HG02870 (cell line): ENCODE data around the gene DUSP18.
"Not testable (repeated sequence)": the region's sequence is repeated elsewhere in the genome, so short reads cannot be mapped to it uniquely, and the experiment has no call there.

Source experiments
- ATAC-seq: cut with Tn5 transposase; IDR thresholded peaks from one replicate; pipeline ENCODE4 v1.9.1; 2021; ENCODE audit warnings: mild to moderate bottlenecking, moderate library complexity; ENCODE audit not compliant: unreplicated experiment

The DUSP18 gene

GRCh38 chr22:30667494-30668385 lies at the start of gene DUSP18:
TSS of gene DUSP18 (minus strand) at chr22:30667875. CDS start at chr22:30664003, 3,872 bp downstream.
- peak; percentile 79 for ATAC-seq

GRCh38 chr22:30714062-30714461 lies 46.4 kb upstream of the DUSP18 start:
- no peak for ATAC-seq

GRCh38 chr22:30712094-30712493 lies 44.4 kb upstream of the DUSP18 start:
- no peak for ATAC-seq

- ATAC-seq: not testable (repeated sequence)
Measured at GRCh38 chr22:30709980-30710379, 42.3 kb upstream of the DUSP18 start.

GRCh38 chr22:30705710-30706651 lies 38.3 kb upstream of the DUSP18 start:
- peak; percentile 56 for ATAC-seq

- no peak for ATAC-seq
Measured at GRCh38 chr22:30704978-30705377, 37.3 kb upstream of the DUSP18 start.

GRCh38 chr22:30702856-30703255 lies 35.2 kb upstream of the DUSP18 start:
- no peak for ATAC-seq

GRCh38 chr22:30701872-30702271 lies 34.2 kb upstream of the DUSP18 start:
- ATAC-seq: no peak

GRCh38 chr22:30697975-30698374 lies 30.3 kb upstream of the DUSP18 start:
- no peak for ATAC-seq

GRCh38 chr22:30695871-30696655 lies 28.4 kb upstream of the DUSP18 start:
- no peak for ATAC-seq

GRCh38 chr22:30695351-30695851 lies 27.7 kb upstream of the DUSP18 start:
- ATAC-seq: no peak

- ATAC-seq: no peak
Measured at GRCh38 chr22:30694640-30695350, 27.1 kb upstream of the DUSP18 start, which contains the start of gene OSBP2. TSS of gene OSBP2 (plus strand) at chr22:30694874. CDS start at chr22:30694910, 36 bp downstream.

- no peak for ATAC-seq
Measured at GRCh38 chr22:30694171-30694639, 26.5 kb upstream of the DUSP18 start.

- ATAC-seq: no peak
Measured at GRCh38 chr22:30691204-30691603, 23.5 kb upstream of the DUSP18 start.

GRCh38 chr22:30689622-30690021 lies 21.9 kb upstream of the DUSP18 start:
- no peak for ATAC-seq

GRCh38 chr22:30687358-30687757 lies 19.7 kb upstream of the DUSP18 start:
- no peak for ATAC-seq

- no peak for ATAC-seq
Measured at GRCh38 chr22:30685178-30685577, 17.5 kb upstream of the DUSP18 start.

GRCh38 chr22:30681831-30682230 lies 14.2 kb upstream of the DUSP18 start:
- ATAC-seq: no peak

- no peak for ATAC-seq
Measured at GRCh38 chr22:30680991-30681770, 13.5 kb upstream of the DUSP18 start.
